CD4-positive, alpha-beta T cell (primary cell): Measurements from ENCODE around the gene DMXL2. TPM values are rescaled to one million over a fixed set of nuclear protein-coding genes. Genes with fewer than 3 reads are reported as not detected.

Source experiments
- ATAC-seq: fragments of 200-7000 bp; cut with Tn5 transposase; one replicate; pipeline ENCODE4 v1.10.0; 2022; ENCODE audit warnings: mild to moderate bottlenecking; ENCODE audit not compliant: poor library complexity
- CTCF ChIA-PET: fragments of 350-600 bp; sonication (Branson Sonifier 250); formaldehyde crosslinking; loops from one replicate; lab custom pipeline; 2021; ENCODE audit warnings: antibody characterized with exemption, inconsistent platforms; lab: Charles Lee
- POLR2A ChIA-PET: fragments of 350-600 bp; sonication (Branson Sonifier 250); formaldehyde crosslinking; loops from one replicate; lab custom pipeline; 2021; ENCODE audit warnings: antibody characterized with exemption, inconsistent platforms; lab: Charles Lee
- DNase-seq, 14 experiments: peaks; one replicate each; pipeline ENCODE4 v3.0.0-alpha.2; 2013 to 2020; ENCODE audit warnings: mixed read lengths in 2 of 14
- H3K27ac ChIP-seq, 2 donors: one replicate each; pipeline versions ENCODE4 v1.5.1 to v1.7.0; 2013; ENCODE audit warnings: low read length in 2 of 2, low read depth in 1 of 2, mild to moderate bottlenecking in 1 of 2
- H3K27me3 ChIP-seq, 2 experiments: 1 replicate in 1 of 2; 2 replicates in 1 of 2; pipeline versions ENCODE4 v1.6.1 to v1.7.0; 2013; ENCODE audit warnings: low read length in 2 of 2, control low read depth in 1 of 2, mild to moderate bottlenecking in 1 of 2, moderate library complexity in 1 of 2; ENCODE audit not compliant: insufficient read depth in 2 of 2, control insufficient read depth in 1 of 2
- H3K36me3 ChIP-seq: one replicate; pipeline ENCODE4 v1.6.1; 2013; ENCODE audit warnings: low read length, control low read depth; ENCODE audit not compliant: insufficient read depth
- H3K4me1 ChIP-seq: one replicate; pipeline ENCODE4 v1.6.1; 2013; ENCODE audit warnings: low read length, control low read depth; ENCODE audit not compliant: insufficient read depth
- H3K4me3 ChIP-seq: one replicate; pipeline ENCODE4 v1.5.1; 2013; ENCODE audit warnings: mild to moderate bottlenecking, low read length, moderate library complexity
- H3K9me3 ChIP-seq, 2 experiments: 1 replicate in 1 of 2; 2 replicates in 1 of 2; pipeline versions ENCODE4 v1.6.1 to v1.7.0; 2013; ENCODE audit warnings: low read length in 2 of 2, mild to moderate bottlenecking in 2 of 2, control low read depth in 1 of 2, moderate library complexity in 1 of 2; ENCODE audit not compliant: control insufficient read depth in 1 of 2, insufficient read depth in 1 of 2
- H3K27ac Mint-ChIP-seq: one replicate; pipeline ENCODE4 v1.8.0; 2020; ENCODE audit warnings: mixed read lengths
- H3K27me3 Mint-ChIP-seq: one replicate; pipeline ENCODE4 v1.8.0; 2021; ENCODE audit warnings: mixed read lengths
- H3K36me3 Mint-ChIP-seq: one replicate; pipeline ENCODE4 v1.8.0; 2021; ENCODE audit warnings: low read depth, mixed read lengths
- H3K4me1 Mint-ChIP-seq: one replicate; pipeline ENCODE4 v1.8.0; 2021; ENCODE audit warnings: low read depth, mixed read lengths
- H3K4me3 Mint-ChIP-seq: one replicate; pipeline ENCODE4 v1.8.0; 2020; ENCODE audit warnings: mild to moderate bottlenecking, mixed read lengths
- H3K9me3 Mint-ChIP-seq: one replicate; pipeline ENCODE4 v1.8.0; 2020; ENCODE audit warnings: mixed read lengths
- intact Hi-C, 2 experiments: fragments of 100-400 bp; cut with DNase I in 1 of 2; cut with micrococcal nuclease in 1 of 2; formaldehyde crosslinking; loops; one replicate each; pipeline versions ENCODE4 v1.15.1 to v1.9.0; 2023 to 2025; cut with DNase I, micrococcal nuclease
- total RNA-seq, 174 experiments: library from RNA in 2 of 174; stranded (reverse) in 2 of 174; gene quantifications; one replicate each; pipeline ENCODE4 v1.2.3 and lab custom pipeline; 2021 to 2026
- TF ChIP-seq, protein P1 (sequence below): fragments of 200-600 bp; IDR thresholded peaks from one replicate; pipeline ENCODE4 v1.8.0; 2022; ENCODE audit warnings: antibody characterized with exemption, mild to moderate bottlenecking

Gene DMXL2
- total RNA-seq, 2 experiments from 2014 or later: 4.7 to 5.5 TPM

GRCh38 chr15:51483520-51483919 lies 139.1 kb downstream of the DMXL2 start:
- intact Hi-C loops: no loop called here
- DNase-seq (no peak), ATAC-seq (no peak)
- H3K4me1 Mint-ChIP-seq: no peaks in the 10 kb centered on the region
- ChIA-PET POLR2A (no interaction called here), CTCF (no interaction called here)
- no peaks in the 10 kb centered on the region for H3K27me3 Mint-ChIP-seq
- no peak overlapping the region for H3K4me3 Mint-ChIP-seq
- peaks cover 17 to 24% of the 10 kb centered on the region in 2 experiments for H3K9me3 ChIP-seq
- TF ChIP-seq, protein P1, sequence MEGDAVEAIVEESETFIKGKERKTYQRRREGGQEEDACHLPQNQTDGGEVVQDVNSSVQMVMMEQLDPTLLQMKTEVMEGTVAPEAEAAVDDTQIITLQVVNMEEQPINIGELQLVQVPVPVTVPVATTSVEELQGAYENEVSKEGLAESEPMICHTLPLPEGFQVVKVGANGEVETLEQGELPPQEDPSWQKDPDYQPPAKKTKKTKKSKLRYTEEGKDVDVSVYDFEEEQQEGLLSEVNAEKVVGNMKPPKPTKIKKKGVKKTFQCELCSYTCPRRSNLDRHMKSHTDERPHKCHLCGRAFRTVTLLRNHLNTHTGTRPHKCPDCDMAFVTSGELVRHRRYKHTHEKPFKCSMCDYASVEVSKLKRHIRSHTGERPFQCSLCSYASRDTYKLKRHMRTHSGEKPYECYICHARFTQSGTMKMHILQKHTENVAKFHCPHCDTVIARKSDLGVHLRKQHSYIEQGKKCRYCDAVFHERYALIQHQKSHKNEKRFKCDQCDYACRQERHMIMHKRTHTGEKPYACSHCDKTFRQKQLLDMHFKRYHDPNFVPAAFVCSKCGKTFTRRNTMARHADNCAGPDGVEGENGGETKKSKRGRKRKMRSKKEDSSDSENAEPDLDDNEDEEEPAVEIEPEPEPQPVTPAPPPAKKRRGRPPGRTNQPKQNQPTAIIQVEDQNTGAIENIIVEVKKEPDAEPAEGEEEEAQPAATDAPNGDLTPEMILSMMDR: no peak
- peaks cover 16% of the 10 kb centered on the region for H3K9me3 Mint-ChIP-seq
- H3K27ac Mint-ChIP-seq: no peak overlapping the region
- no peak overlapping the region for H3K4me3 ChIP-seq
- H3K36me3 Mint-ChIP-seq: peaks cover 65% of the 10 kb centered on the region
- H3K36me3 ChIP-seq: no peaks in the 10 kb centered on the region
- H3K27ac ChIP-seq: no peak overlapping the region
- H3K4me1 ChIP-seq: no peaks in the 10 kb centered on the region
- H3K27me3 ChIP-seq: no peaks in the 10 kb centered on the region

GRCh38 chr15:51475736-51476135 lies 146.8 kb downstream of the DMXL2 start:
- intact Hi-C loops: no loop called here

DNA sequence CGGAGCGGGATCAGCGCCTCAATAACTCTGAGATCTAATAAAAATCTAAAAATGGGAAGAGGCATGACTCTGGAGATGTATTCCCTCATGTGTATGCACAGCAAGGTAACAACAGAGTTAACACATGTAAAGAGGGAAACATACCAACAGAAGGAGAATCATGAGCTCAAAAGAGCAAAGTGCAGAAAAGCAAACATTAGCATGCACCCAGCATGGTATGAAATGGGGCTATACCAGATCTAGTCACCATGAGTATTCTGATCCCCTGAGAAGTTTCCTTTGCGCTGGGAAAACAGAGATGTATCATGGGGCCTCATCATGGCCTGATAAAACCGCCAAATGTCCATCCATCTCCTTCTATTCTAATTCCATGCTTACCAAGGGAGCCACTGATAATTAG lies 152.1 kb downstream of the DMXL2 start:
- Histone ChIP-seq H3K4me1 (no peaks in the 10 kb centered on the region), H3K27ac (no peak overlapping the region), H3K27me3 (no peaks in the 10 kb centered on the region), H3K4me3 (no peak overlapping the region), H3K9me3 (no peaks in the 10 kb centered on the region), H3K36me3 (no peaks in the 10 kb centered on the region)
- TF ChIP-seq, protein P1: no peak
- no peaks in the 10 kb centered on the region for H3K9me3 Mint-ChIP-seq
- ATAC-seq (no peak), DNase-seq (no peak)
- peaks cover 2% of the 10 kb centered on the region for H3K36me3 Mint-ChIP-seq
- no peaks in the 10 kb centered on the region for H3K4me1 Mint-ChIP-seq
- ChIA-PET POLR2A (no interaction called here), CTCF (no interaction called here)
- H3K27me3 Mint-ChIP-seq: no peaks in the 10 kb centered on the region
- intact Hi-C loops: no loop called here
- H3K4me3 Mint-ChIP-seq: no peak overlapping the region
- H3K27ac Mint-ChIP-seq: no peak overlapping the region

More at GRCh38 chr15:51475736-51476135, 146.8 kb downstream of the DMXL2 start:
- Mint-ChIP-seq H3K36me3 (peaks cover 18% of the 10 kb centered on the region), H3K27ac (no peak overlapping the region), H3K4me1 (no peaks in the 10 kb centered on the region), H3K27me3 (no peaks in the 10 kb centered on the region), H3K4me3 (no peak overlapping the region), H3K9me3 (no peaks in the 10 kb centered on the region)
- ChIA-PET POLR2A (no interaction called here), CTCF (no interaction called here)
- H3K4me3 ChIP-seq: no peak overlapping the region
- ATAC-seq: no peak
- H3K36me3 ChIP-seq: no peaks in the 10 kb centered on the region
- no peaks in the 10 kb centered on the region for H3K9me3 ChIP-seq
- DNase-seq: no peak
- H3K4me1 ChIP-seq: no peaks in the 10 kb centered on the region
- TF ChIP-seq, protein P1: no peak
- H3K27me3 ChIP-seq: no peaks in the 10 kb centered on the region
- H3K27ac ChIP-seq: no peak overlapping the region
